ENCODE results near the gene OGDH.

- TF ChIP-seq, protein P1, sequence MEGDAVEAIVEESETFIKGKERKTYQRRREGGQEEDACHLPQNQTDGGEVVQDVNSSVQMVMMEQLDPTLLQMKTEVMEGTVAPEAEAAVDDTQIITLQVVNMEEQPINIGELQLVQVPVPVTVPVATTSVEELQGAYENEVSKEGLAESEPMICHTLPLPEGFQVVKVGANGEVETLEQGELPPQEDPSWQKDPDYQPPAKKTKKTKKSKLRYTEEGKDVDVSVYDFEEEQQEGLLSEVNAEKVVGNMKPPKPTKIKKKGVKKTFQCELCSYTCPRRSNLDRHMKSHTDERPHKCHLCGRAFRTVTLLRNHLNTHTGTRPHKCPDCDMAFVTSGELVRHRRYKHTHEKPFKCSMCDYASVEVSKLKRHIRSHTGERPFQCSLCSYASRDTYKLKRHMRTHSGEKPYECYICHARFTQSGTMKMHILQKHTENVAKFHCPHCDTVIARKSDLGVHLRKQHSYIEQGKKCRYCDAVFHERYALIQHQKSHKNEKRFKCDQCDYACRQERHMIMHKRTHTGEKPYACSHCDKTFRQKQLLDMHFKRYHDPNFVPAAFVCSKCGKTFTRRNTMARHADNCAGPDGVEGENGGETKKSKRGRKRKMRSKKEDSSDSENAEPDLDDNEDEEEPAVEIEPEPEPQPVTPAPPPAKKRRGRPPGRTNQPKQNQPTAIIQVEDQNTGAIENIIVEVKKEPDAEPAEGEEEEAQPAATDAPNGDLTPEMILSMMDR (IDR thresholded peaks at IDR 0.05), result no peak
- no peak for TF ChIP-seq EP300 (IDR thresholded peaks at IDR 0.05; ENCODE audit: low read depth)
- TF ChIP-seq POLR2A (IDR thresholded peaks at IDR 0.05), result no peak
Observed at GRCh38 chr7:44645696-44646095, 39.3 kb downstream of the OGDH start.

All from transverse colon (tissue), 3 donors.